ENCODE data around the gene GPR142. TPM values are rescaled to one million over a fixed set of nuclear protein-coding genes. Genes with fewer than 3 reads are reported as not detected.

GPR142 gene
- total RNA-seq, 1 experiment from 2014 or later: not detected

GRCh38 chr17:74335529-74336062, 31.7 kb upstream of the GPR142 start:
- Histone ChIP-seq H3F3A (ENCODE audit: low read length, unreplicated experiment) (no peaks in the 10 kb centered on the region), H3K4me1 (ENCODE audit: insufficient read depth, low read length) (no peaks in the 10 kb centered on the region), H3K36me3 (ENCODE audit: low read depth, low read length) (no peaks in the 10 kb centered on the region), H3K4me3 (ENCODE audit: low read length) (no peak overlapping the region), H3K79me2 (ENCODE audit: low read length) (no peaks in the 10 kb centered on the region), H3K4me2 (ENCODE audit: low read length) (no peak overlapping the region), H3K9ac (ENCODE audit: low read length) (no peak overlapping the region), H3K9me2 (replicated peaks; ENCODE audit: low read length) (no peaks in the 10 kb centered on the region), H3K9me3 (ENCODE audit: low read length) (0 out of 2 replicates have a peak, but pooled peaks cover 4% of the 10 kb centered on the region), H3K27me3 (ENCODE audit: low read length) (peaks cover 44% of the 10 kb centered on the region), H2AFZ (ENCODE audit: low read length) (no peak overlapping the region), H4K20me1 (ENCODE audit: low read length) (no peaks in the 10 kb centered on the region), H3K27ac (ENCODE audit: low read length) (no peak overlapping the region)
- TF ChIP-seq, protein P1, sequence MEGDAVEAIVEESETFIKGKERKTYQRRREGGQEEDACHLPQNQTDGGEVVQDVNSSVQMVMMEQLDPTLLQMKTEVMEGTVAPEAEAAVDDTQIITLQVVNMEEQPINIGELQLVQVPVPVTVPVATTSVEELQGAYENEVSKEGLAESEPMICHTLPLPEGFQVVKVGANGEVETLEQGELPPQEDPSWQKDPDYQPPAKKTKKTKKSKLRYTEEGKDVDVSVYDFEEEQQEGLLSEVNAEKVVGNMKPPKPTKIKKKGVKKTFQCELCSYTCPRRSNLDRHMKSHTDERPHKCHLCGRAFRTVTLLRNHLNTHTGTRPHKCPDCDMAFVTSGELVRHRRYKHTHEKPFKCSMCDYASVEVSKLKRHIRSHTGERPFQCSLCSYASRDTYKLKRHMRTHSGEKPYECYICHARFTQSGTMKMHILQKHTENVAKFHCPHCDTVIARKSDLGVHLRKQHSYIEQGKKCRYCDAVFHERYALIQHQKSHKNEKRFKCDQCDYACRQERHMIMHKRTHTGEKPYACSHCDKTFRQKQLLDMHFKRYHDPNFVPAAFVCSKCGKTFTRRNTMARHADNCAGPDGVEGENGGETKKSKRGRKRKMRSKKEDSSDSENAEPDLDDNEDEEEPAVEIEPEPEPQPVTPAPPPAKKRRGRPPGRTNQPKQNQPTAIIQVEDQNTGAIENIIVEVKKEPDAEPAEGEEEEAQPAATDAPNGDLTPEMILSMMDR (conservative IDR thresholded peaks at IDR 0.05; ENCODE audit: low read depth, low read length): no peak
- TF ChIP-seq EZH2 (IDR thresholded peaks at IDR 0.05; ENCODE audit: low read length, unreplicated experiment): no peak
- TF ChIP-seq EZH2phosphoT487 (IDR thresholded peaks at IDR 0.05; ENCODE audit: borderline replicate concordance, low read length): no peak
- BruUV-seq (replicated peaks): no TSS peak
- ATAC-seq (no peak), DNase-seq (no peak)
- CTCF ChIA-PET: no interaction called here
- POLR2A ChIA-PET (ENCODE audit: unreplicated experiment): no interaction called here
- intact Hi-C loops (cut with micrococcal nuclease): no loop called here

DNA sequence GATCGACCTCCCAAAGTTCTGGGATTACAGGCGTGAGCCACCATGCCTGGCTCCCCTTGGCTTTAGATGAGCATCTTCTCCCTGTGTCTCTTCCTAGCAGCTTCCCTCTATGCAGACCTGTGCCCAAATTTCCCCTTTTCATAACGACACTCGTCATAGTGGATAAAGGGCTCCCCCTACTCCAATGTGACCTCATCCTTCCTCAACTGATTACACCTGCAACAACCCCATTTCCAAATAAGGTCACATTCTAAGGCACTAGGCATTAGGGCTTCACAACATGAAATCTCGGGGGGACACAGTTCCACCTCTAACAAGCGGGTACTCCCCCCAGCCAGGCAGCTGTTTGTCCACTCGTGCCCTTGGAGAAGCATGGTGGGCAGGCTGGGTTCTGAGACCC, 31.0 kb upstream of the GPR142 start:
- no TSS peak for BruUV-seq (replicated peaks)
- DNase-seq: no peak
- H3K4me2 ChIP-seq (ENCODE audit: low read length): no peak overlapping the region
- POLR2A ChIA-PET (ENCODE audit: unreplicated experiment): no interaction called here
- H2AFZ ChIP-seq (ENCODE audit: low read length): no peak overlapping the region
- H3K36me3 ChIP-seq (ENCODE audit: low read depth, low read length): no peaks in the 10 kb centered on the region
- no peak for ATAC-seq
- CTCF ChIA-PET: no interaction called here
- H3K9me2 ChIP-seq (replicated peaks; ENCODE audit: low read length): no peaks in the 10 kb centered on the region
- TF ChIP-seq, protein P1 (conservative IDR thresholded peaks at IDR 0.05; ENCODE audit: low read depth, low read length): no peak
- no peaks in the 10 kb centered on the region for H3K79me2 ChIP-seq (ENCODE audit: low read length)
- no peak overlapping the region for H3K9ac ChIP-seq (ENCODE audit: low read length)
- H3K9me3 ChIP-seq (ENCODE audit: low read length): 0 out of 2 replicates have a peak, but pooled peaks cover 4% of the 10 kb centered on the region
- peaks cover 38% of the 10 kb centered on the region for H3K27me3 ChIP-seq (ENCODE audit: low read length)
- no peaks in the 10 kb centered on the region for H3K4me1 ChIP-seq (ENCODE audit: insufficient read depth, low read length)
- H3K27ac ChIP-seq (ENCODE audit: low read length): no peak overlapping the region
- no peak overlapping the region for H3K4me3 ChIP-seq (ENCODE audit: low read length)
- H3F3A ChIP-seq (ENCODE audit: low read length, unreplicated experiment): no peaks in the 10 kb centered on the region
- H4K20me1 ChIP-seq (ENCODE audit: low read length): no peaks in the 10 kb centered on the region
- intact Hi-C loops (cut with micrococcal nuclease): no loop called here

- H3K4me2 ChIP-seq (ENCODE audit: low read length): no peak overlapping the region
- H2AFZ ChIP-seq (ENCODE audit: low read length): no peak overlapping the region
- H3K27me3 ChIP-seq (ENCODE audit: low read length): peaks cover 34% of the 10 kb centered on the region
- H3K36me3 ChIP-seq (ENCODE audit: low read depth, low read length): no peaks in the 10 kb centered on the region
- ATAC-seq: no peak
- DNase-seq: no peak
- H3K27ac ChIP-seq (ENCODE audit: low read length): no peak overlapping the region
- H3F3A ChIP-seq (ENCODE audit: low read length, unreplicated experiment): no peaks in the 10 kb centered on the region
- POLR2A ChIA-PET (ENCODE audit: unreplicated experiment): no interaction called here
- CTCF ChIA-PET: no interaction called here
- no TSS peak for BruUV-seq (replicated peaks)
- 0 out of 2 replicates have a peak, but pooled peaks cover 4% of the 10 kb centered on the region for H3K9me3 ChIP-seq (ENCODE audit: low read length)
- intact Hi-C loops (cut with micrococcal nuclease): no loop called here
- no peaks in the 10 kb centered on the region for H3K9me2 ChIP-seq (replicated peaks; ENCODE audit: low read length)
- TF ChIP-seq EZH2 (IDR thresholded peaks at IDR 0.05; ENCODE audit: low read length, unreplicated experiment) (no peak), EZH2phosphoT487 (IDR thresholded peaks at IDR 0.05; ENCODE audit: borderline replicate concordance, low read length) (no peak)
- TF ChIP-seq, protein P1 (conservative IDR thresholded peaks at IDR 0.05; ENCODE audit: low read depth, low read length): no peak
- H4K20me1 ChIP-seq (ENCODE audit: low read length): no peaks in the 10 kb centered on the region
- no peak overlapping the region for H3K4me3 ChIP-seq (ENCODE audit: low read length)
- no peak overlapping the region for H3K9ac ChIP-seq (ENCODE audit: low read length)
- no peaks in the 10 kb centered on the region for H3K79me2 ChIP-seq (ENCODE audit: low read length)
- H3K4me1 ChIP-seq (ENCODE audit: insufficient read depth, low read length): no peaks in the 10 kb centered on the region
Observed at GRCh38 chr17:74337834-74338500, 29.3 kb upstream of the GPR142 start.

Measured in PC-3 (cell line).